Activated CD8-positive, alpha-beta memory T cell treated with anti-CD3 and anti-CD28 coated beads for 1 hour (primary cell): ENCODE data around the gene CRYL1.
"Not testable (repeated sequence)": the region's sequence is repeated elsewhere in the genome, so short reads cannot be mapped to it uniquely, and the experiment has no call there.

Experiments
- DNase-seq, 2 donors: peaks; one replicate each; pipeline ENCODE4 v3.0.0-alpha.2; 2020; ENCODE audit warnings: low read depth in 1 of 2; ENCODE audit errors: extremely low read depth in 1 of 2

CRYL1 gene

GRCh38 chr13:20461481-20461859 is 64.2 kb downstream of the CRYL1 start:
- no peak for DNase-seq

- no peak for DNase-seq
Observed at GRCh38 chr13:20460761-20461160, 64.9 kb downstream of the CRYL1 start.

GRCh38 chr13:20457670-20458069 is 68.0 kb downstream of the CRYL1 start:
- DNase-seq, result no peak

- no peak for DNase-seq
Observed at GRCh38 chr13:20456737-20457136, 68.9 kb downstream of the CRYL1 start.

- no peak for DNase-seq
Observed at GRCh38 chr13:20451397-20451796, 74.3 kb downstream of the CRYL1 start.

GRCh38 chr13:20448470-20448869 is 77.2 kb downstream of the CRYL1 start:
- DNase-seq, result no peak

GRCh38 chr13:20446900-20447299 is 78.8 kb downstream of the CRYL1 start:
- no peak for DNase-seq

- DNase-seq, result no peak
Observed at GRCh38 chr13:20446405-20446804, 79.3 kb downstream of the CRYL1 start.

GRCh38 chr13:20442798-20443381 is 82.8 kb downstream of the CRYL1 start:
- no peak for DNase-seq

GRCh38 chr13:20442375-20442774 is 83.3 kb downstream of the CRYL1 start:
- no peak for DNase-seq

GRCh38 chr13:20441879-20442278 is 83.8 kb downstream of the CRYL1 start:
- DNase-seq, result no peak

GRCh38 chr13:20441056-20441455 is 84.6 kb downstream of the CRYL1 start:
- no peak for DNase-seq

- no peak for DNase-seq
Observed at GRCh38 chr13:20439261-20439660, 86.4 kb downstream of the CRYL1 start.

- DNase-seq, result no peak
Observed at GRCh38 chr13:20438801-20439200, 86.9 kb downstream of the CRYL1 start.

- no peak for DNase-seq
Observed at GRCh38 chr13:20436505-20436904, 89.2 kb downstream of the CRYL1 start.

GRCh38 chr13:20435616-20436368 is 89.9 kb downstream of the CRYL1 start:
- no peak for DNase-seq

GRCh38 chr13:20434210-20434609 is 91.4 kb downstream of the CRYL1 start:
- not testable (repeated sequence) for DNase-seq

GRCh38 chr13:20431687-20432384 is 93.8 kb downstream of the CRYL1 start:
- no peak for DNase-seq

- DNase-seq, result no peak
Observed at GRCh38 chr13:20431080-20431479, 94.6 kb downstream of the CRYL1 start.

- no peak for DNase-seq
Observed at GRCh38 chr13:20430296-20430695, 95.4 kb downstream of the CRYL1 start.

GRCh38 chr13:20429682-20430081 is 96.0 kb downstream of the CRYL1 start:
- no peak for DNase-seq
